ENCODE measurements around the gene NSMF.

Gene NSMF

DNA sequence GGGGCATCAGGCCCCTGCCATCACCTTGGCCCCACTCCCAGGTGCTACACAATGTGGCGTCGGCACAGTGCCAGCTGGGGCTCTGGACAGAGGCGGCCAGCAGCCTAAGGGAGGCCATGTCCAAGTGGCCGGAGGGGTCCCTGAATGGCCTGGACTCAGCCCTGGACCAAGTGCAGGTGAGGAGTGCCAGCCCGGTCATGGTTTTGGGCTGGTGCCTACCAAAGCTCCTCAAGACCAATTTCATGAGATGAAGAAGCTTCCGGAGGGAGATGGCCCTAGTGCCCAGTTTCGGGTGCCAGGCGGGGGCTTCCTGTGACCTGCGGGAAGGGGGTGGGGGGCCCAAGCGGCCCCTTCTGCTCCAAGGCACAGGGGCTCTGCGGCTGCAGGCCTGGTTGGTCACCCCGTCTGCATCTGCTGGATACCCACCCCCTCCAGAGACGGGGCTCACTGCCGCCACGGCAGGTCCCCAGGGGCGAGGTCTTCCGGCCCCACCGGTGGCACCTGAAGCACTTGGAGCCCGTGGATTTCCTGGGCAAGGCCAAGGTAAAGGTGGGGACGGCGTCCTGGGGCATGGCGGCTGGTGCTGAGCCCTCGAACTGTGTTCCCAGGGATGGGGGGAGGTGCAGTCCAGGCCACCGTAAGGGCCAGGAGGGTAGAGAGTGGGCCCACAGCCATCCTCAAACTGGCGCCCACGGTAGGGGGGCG lies 30.1 kb downstream of the NSMF start:
- TF ChIP-seq, protein P1, sequence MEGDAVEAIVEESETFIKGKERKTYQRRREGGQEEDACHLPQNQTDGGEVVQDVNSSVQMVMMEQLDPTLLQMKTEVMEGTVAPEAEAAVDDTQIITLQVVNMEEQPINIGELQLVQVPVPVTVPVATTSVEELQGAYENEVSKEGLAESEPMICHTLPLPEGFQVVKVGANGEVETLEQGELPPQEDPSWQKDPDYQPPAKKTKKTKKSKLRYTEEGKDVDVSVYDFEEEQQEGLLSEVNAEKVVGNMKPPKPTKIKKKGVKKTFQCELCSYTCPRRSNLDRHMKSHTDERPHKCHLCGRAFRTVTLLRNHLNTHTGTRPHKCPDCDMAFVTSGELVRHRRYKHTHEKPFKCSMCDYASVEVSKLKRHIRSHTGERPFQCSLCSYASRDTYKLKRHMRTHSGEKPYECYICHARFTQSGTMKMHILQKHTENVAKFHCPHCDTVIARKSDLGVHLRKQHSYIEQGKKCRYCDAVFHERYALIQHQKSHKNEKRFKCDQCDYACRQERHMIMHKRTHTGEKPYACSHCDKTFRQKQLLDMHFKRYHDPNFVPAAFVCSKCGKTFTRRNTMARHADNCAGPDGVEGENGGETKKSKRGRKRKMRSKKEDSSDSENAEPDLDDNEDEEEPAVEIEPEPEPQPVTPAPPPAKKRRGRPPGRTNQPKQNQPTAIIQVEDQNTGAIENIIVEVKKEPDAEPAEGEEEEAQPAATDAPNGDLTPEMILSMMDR (conservative IDR thresholded peaks at IDR 0.05; ENCODE audit: low read depth, low read length), result no peak
- no peak overlapping the region for H3K4me3 ChIP-seq (IDR thresholded peaks at IDR 0.05; ENCODE audit: insufficient read depth, low read depth, low read length)

DNA sequence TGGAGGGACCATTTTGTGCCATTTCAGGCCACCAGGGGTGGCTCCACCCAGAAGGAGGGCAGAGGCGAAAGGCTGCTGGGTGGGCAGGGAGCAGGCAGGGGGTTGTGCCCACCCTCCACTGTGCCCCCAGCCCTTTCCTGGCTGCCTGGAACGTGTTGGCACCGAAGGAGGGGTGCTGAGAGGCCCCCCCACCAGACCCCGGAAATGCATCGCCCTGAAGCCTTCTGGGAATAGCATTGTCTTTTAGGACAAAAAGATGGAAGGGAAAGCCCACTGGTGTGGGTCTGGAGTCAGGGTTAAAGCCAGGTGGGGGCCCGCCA lies 30.9 kb downstream of the NSMF start:
- Histone ChIP-seq H3K27ac (no peak overlapping the region), H3K4me2 (no peak overlapping the region), H3K4me1 (ENCODE audit: low read depth, poor library complexity, severe bottlenecking) (peaks cover 23% of the 10 kb centered on the region), H3K36me3 (ENCODE audit: insufficient read depth) (no peaks in the 10 kb centered on the region), H4K20me1 (ENCODE audit: insufficient read depth) (no peaks in the 10 kb centered on the region), H3K79me2 (ENCODE audit: insufficient read depth, low read depth) (no peaks in the 10 kb centered on the region), H3K9ac (no peak overlapping the region), H3K4me3 (IDR thresholded peaks at IDR 0.05; ENCODE audit: insufficient read depth, low read depth, low read length) (no peak overlapping the region), H3K27me3 (ENCODE audit: insufficient read depth, low read depth) (peaks cover 46% of the 10 kb centered on the region), H2AFZ (ENCODE audit: low read depth) (no peak overlapping the region)
- TF ChIP-seq, protein P1 (conservative IDR thresholded peaks at IDR 0.05; ENCODE audit: low read depth, low read length), result no peak

More for the DNA sequence above, 30.1 kb downstream of the NSMF start:
- Histone ChIP-seq H3K27ac (no peak overlapping the region), H3K4me2 (no peak overlapping the region), H3K4me1 (ENCODE audit: low read depth, poor library complexity, severe bottlenecking) (peaks cover 22% of the 10 kb centered on the region), H3K79me2 (ENCODE audit: insufficient read depth, low read depth) (no peaks in the 10 kb centered on the region), H4K20me1 (ENCODE audit: insufficient read depth) (no peaks in the 10 kb centered on the region), H2AFZ (ENCODE audit: low read depth) (no peak overlapping the region), H3K27me3 (ENCODE audit: insufficient read depth, low read depth) (peaks cover 50% of the 10 kb centered on the region), H3K36me3 (ENCODE audit: insufficient read depth) (no peaks in the 10 kb centered on the region), H3K9ac (no peak overlapping the region)

DNA sequence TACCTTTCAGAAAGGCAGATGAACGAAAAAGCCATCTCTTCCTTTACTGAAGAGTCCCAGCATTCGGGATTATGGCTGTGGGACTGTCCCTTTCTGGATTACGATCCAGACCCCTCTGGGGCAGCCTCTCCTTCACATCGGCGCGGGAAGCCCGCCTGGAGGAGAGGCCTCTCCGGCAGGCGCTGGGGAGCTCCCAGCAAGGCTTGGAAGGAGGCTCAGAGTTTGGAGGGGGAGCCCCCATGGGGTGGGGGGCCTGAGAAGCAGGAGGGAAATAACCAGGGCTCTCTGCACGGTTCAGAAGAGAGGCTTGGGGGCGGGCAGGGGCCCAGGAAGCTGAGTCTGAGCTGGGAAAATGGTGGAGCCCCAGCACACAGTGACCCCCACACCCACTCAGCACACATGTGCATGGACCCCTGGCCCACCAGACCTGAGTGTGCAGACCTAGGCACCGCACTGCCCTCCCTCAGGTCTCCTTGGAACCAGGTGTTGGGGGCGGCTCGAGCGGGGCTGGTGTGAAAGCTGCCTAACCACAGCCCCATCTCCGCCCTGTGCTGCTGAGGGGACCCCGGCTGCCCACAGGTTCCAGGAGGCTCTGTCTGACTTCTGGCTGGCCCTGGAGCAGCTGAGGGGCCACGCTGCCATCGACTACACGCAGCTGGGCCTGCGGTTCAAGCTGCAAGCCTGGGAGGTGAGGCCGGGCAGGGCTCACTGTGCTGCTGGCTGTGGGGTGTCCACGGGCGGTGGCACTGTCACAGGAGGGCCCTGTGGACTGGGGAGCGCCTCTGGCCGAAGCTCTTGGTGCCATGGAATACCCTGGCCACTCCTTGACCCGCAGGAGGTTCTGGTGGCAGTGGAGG lies 31.5 kb downstream of the NSMF start:
- H3K79me2 ChIP-seq (ENCODE audit: insufficient read depth, low read depth), result no peaks in the 10 kb centered on the region
- no peak overlapping the region for H2AFZ ChIP-seq (ENCODE audit: low read depth)
- H3K27me3 ChIP-seq (ENCODE audit: insufficient read depth, low read depth), result peaks cover 41% of the 10 kb centered on the region
- H3K4me2 ChIP-seq, result no peak overlapping the region
- H3K9ac ChIP-seq, result no peak overlapping the region
- no peak overlapping the region for H3K27ac ChIP-seq
- H3K36me3 ChIP-seq (ENCODE audit: insufficient read depth), result no peaks in the 10 kb centered on the region
- no peaks in the 10 kb centered on the region for H4K20me1 ChIP-seq (ENCODE audit: insufficient read depth)
- no peak overlapping the region for H3K4me3 ChIP-seq (IDR thresholded peaks at IDR 0.05; ENCODE audit: insufficient read depth, low read depth, low read length)
- peaks cover 23% of the 10 kb centered on the region for H3K4me1 ChIP-seq (ENCODE audit: low read depth, poor library complexity, severe bottlenecking)
- TF ChIP-seq, protein P1 (conservative IDR thresholded peaks at IDR 0.05; ENCODE audit: low read depth, low read length), result no peak

DNA sequence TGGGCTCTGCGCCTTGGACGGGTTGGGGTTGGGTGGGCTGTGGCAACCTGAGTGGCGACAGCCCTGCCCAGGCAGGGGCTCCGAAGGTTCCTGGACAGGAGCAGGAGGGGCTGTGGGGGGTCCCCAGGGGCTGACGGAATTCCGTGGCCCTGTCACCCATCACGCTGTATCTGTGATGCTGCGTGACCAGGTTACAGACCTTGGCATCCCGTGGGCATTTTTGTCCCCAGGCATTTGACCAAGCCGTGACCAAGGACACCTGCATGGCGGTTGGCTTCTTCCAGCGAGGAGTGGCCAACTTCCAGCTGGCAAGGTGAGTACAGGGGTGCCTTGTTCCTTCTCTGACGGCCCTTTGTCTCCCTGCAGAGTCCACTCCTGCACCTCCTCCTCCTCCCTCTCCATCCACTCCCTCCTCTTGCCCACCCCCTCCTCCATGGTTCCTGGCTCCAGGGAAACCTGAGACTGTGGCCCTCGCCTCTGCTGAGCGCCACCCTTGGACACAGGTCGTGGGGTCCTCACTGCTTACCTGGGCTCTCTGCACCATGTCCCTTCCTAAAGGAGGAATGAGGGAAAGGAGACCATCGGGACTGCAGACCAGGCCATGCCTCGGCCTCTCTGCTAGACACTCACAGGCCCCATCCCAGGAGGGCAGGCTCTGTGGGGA lies 33.0 kb downstream of the NSMF start:
- Histone ChIP-seq H4K20me1 (ENCODE audit: insufficient read depth) (no peaks in the 10 kb centered on the region), H3K4me2 (no peak overlapping the region), H3K27ac (no peak overlapping the region), H3K9ac (no peak overlapping the region), H3K4me1 (ENCODE audit: low read depth, poor library complexity, severe bottlenecking) (peaks cover 23% of the 10 kb centered on the region), H3K27me3 (ENCODE audit: insufficient read depth, low read depth) (peaks cover 32% of the 10 kb centered on the region), H2AFZ (ENCODE audit: low read depth) (no peak overlapping the region), H3K79me2 (ENCODE audit: insufficient read depth, low read depth) (no peaks in the 10 kb centered on the region; the same call in 1 of the 2 replicates), H3K4me3 (IDR thresholded peaks at IDR 0.05; ENCODE audit: insufficient read depth, low read depth, low read length) (no peak overlapping the region), H3K36me3 (ENCODE audit: insufficient read depth) (no peaks in the 10 kb centered on the region)
- TF ChIP-seq, protein P1 (conservative IDR thresholded peaks at IDR 0.05; ENCODE audit: low read depth, low read length), result no peak

Measured in KMS-11 (cell line).